Activated CD8-positive, alpha-beta T cell treated with anti-CD3 and anti-CD28 coated beads for 36 hours (primary cell): ENCODE results near the gene AQP1. TPM values are rescaled to one million over a fixed set of nuclear protein-coding genes. Genes with fewer than 3 reads are reported as not detected.

Source experiments
- ATAC-seq: fragments of 200-7000 bp; cut with Tn5 transposase; one replicate; pipeline ENCODE4 v1.10.0; 2021; ENCODE audit warnings: mild to moderate bottlenecking, moderate library complexity
- CTCF ChIA-PET: fragments of 350-600 bp; sonication (Branson Sonifier 250); formaldehyde crosslinking; loops from one replicate; lab custom pipeline; 2021; ENCODE audit warnings: antibody characterized with exemption; lab: Charles Lee
- POLR2A ChIA-PET: fragments of 350-600 bp; sonication (Branson Sonifier 250); formaldehyde crosslinking; loops from one replicate; lab custom pipeline; 2021; ENCODE audit warnings: antibody characterized with exemption; lab: Charles Lee
- DNase-seq: peaks from one replicate; pipeline ENCODE4 v3.0.0-alpha.2; 2020
- H3K27ac Mint-ChIP-seq: one replicate; pipeline ENCODE4 v1.8.0; 2021; ENCODE audit warnings: mild to moderate bottlenecking, mixed read lengths
- H3K27me3 Mint-ChIP-seq: one replicate; pipeline ENCODE4 v1.8.0; 2021; ENCODE audit warnings: mixed read lengths
- H3K36me3 Mint-ChIP-seq: one replicate; pipeline ENCODE4 v1.8.0; 2021; ENCODE audit warnings: low read depth, mixed read lengths
- H3K4me1 Mint-ChIP-seq: one replicate; pipeline ENCODE4 v1.8.0; 2021; ENCODE audit warnings: low read depth, mixed read lengths
- H3K4me3 Mint-ChIP-seq: one replicate; pipeline ENCODE4 v1.8.0; 2021; ENCODE audit warnings: mild to moderate bottlenecking, moderate library complexity, mixed read lengths
- H3K9me3 Mint-ChIP-seq: one replicate; pipeline ENCODE4 v1.8.0; 2021; ENCODE audit warnings: mixed read lengths
- CTCF ChIP-seq: fragments of 200-600 bp; IDR thresholded peaks from one replicate; pipeline ENCODE4 v1.8.0; 2022; ENCODE audit warnings: antibody characterized with exemption, mild to moderate bottlenecking
- intact Hi-C: fragments of 100-400 bp; cut with micrococcal nuclease; formaldehyde crosslinking; loops from one replicate; pipeline ENCODE4 v1.10.0; 2022
- total RNA-seq, 2 experiments: library from RNA; stranded (reverse); gene quantifications; one replicate each; pipeline ENCODE4 v1.2.3, GENCODE V29; 2021

Gene AQP1
- total RNA-seq, 2 experiments from 2014 or later, result 0.22 to 0.27 TPM

GRCh38 chr7:30934732-30935568 lies 23.3 kb downstream of the AQP1 start:
- no peak for TF ChIP-seq CTCF
- ATAC-seq (no peak), DNase-seq (no peak)
- H3K9me3 Mint-ChIP-seq, result no peaks in the 10 kb centered on the region
- H3K4me3 Mint-ChIP-seq, result no peak overlapping the region
- H3K27ac Mint-ChIP-seq, result no peak overlapping the region
- POLR2A ChIA-PET, result no interaction called here
- H3K27me3 Mint-ChIP-seq, result peaks cover 7% of the 10 kb centered on the region
- intact Hi-C loops, result no loop called here
- no peaks in the 10 kb centered on the region for H3K4me1 Mint-ChIP-seq
- H3K36me3 Mint-ChIP-seq, result no peaks in the 10 kb centered on the region
- CTCF ChIA-PET, result interaction anchor here (0.9 to 1.6 kb wide), 3 partner anchors 48 to 134 kb away, joined by 3 to 4 read pairs (median 3); no protein-coding TSS in a partner anchor

- H3K4me1 Mint-ChIP-seq, result no peaks in the 10 kb centered on the region
- intact Hi-C loops, result no loop called here
- ATAC-seq (no peak), DNase-seq (no peak)
- H3K27me3 Mint-ChIP-seq, result peaks cover 7% of the 10 kb centered on the region
- POLR2A ChIA-PET, result no interaction called here
- no peak for TF ChIP-seq CTCF
- H3K4me3 Mint-ChIP-seq, result no peak overlapping the region
- no peaks in the 10 kb centered on the region for H3K9me3 Mint-ChIP-seq
- CTCF ChIA-PET, result interaction anchor here (1.6 kb wide), 2 partner anchors 47 to 134 kb away, joined by 3 to 4 read pairs; no protein-coding TSS in a partner anchor
- no peak overlapping the region for H3K27ac Mint-ChIP-seq
- no peaks in the 10 kb centered on the region for H3K36me3 Mint-ChIP-seq
Observed at GRCh38 chr7:30935569-30935877, 23.9 kb downstream of the AQP1 start.

- intact Hi-C loops, result no loop called here
- Mint-ChIP-seq H3K27ac (no peak overlapping the region), H3K4me3 (no peak overlapping the region), H3K27me3 (peaks cover 12% of the 10 kb centered on the region), H3K4me1 (no peaks in the 10 kb centered on the region), H3K9me3 (no peaks in the 10 kb centered on the region), H3K36me3 (no peaks in the 10 kb centered on the region)
- no peak for TF ChIP-seq CTCF
- no peak for ATAC-seq
- no peak for DNase-seq
- POLR2A ChIA-PET, result no interaction called here
- CTCF ChIA-PET, result interaction anchor here (0.7 to 1.6 kb wide), 3 partner anchors 10 to 185 kb away, joined by 3 to 4 read pairs (median 3); no protein-coding TSS in a partner anchor
Observed at GRCh38 chr7:30936650-30937245, 25.1 kb downstream of the AQP1 start.

GRCh38 chr7:30937416-30937815 lies 25.8 kb downstream of the AQP1 start:
- H3K27ac Mint-ChIP-seq, result no peak overlapping the region
- ChIA-PET POLR2A (no interaction called here), CTCF (interaction anchor here (1.1 to 3.1 kb wide), 5 partner anchors 17 to 185 kb away, joined by 3 to 23 read pairs (median 5); no protein-coding TSS in a partner anchor)
- no peak overlapping the region for H3K4me3 Mint-ChIP-seq
- no peaks in the 10 kb centered on the region for H3K9me3 Mint-ChIP-seq
- no peak for DNase-seq
- TF ChIP-seq CTCF, result no peak
- ATAC-seq, result no peak
- no peaks in the 10 kb centered on the region for H3K36me3 Mint-ChIP-seq
- H3K4me1 Mint-ChIP-seq, result no peaks in the 10 kb centered on the region
- H3K27me3 Mint-ChIP-seq, result peaks cover 15% of the 10 kb centered on the region
- intact Hi-C loops, result no loop called here
